GM12801 (cell line): Measurements from ENCODE around the gene CASK.

ENCODE experiments used
- TF ChIP-seq, protein P1 (sequence below): IDR thresholded peaks from one replicate; pipeline ENCODE4 v1.5.1; 2011; ENCODE audit warnings: control low read depth; ENCODE audit not compliant: insufficient read length; ENCODE audit errors: extremely low read depth

The CASK gene

DNA sequence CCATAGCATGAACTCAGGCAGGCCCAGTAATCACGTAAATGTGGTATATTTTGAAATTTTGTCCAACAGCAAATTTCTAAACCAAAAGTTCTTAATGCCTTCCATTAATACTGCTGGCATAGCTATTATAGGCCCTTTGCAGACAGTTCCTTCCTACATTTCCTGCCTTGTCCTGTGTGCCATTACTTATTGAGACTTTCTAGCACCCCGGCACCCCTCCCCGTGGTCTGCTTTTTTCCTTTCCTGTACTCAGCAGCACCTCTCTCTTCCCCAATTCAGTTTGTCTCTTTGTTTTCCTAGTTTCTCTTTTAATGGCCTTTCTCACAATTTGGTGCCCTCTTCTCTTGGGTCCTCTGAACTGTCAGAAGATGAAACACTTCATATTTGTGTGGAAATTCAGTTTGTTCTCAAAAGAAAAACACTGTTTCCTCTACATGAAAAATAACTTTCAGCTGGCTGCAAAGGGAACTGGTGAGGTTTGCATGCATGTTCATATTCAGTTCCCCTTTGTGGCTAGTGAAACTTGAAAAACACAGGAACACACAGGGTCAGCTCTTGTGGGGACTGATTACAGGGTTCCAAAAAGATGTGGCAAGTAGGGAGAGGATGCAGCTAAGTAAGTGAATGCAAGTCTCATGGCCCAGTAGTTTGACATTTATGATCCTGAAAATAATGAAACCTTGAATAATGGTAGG lies 217.5 kb downstream of the CASK start:
- TF ChIP-seq, protein P1, sequence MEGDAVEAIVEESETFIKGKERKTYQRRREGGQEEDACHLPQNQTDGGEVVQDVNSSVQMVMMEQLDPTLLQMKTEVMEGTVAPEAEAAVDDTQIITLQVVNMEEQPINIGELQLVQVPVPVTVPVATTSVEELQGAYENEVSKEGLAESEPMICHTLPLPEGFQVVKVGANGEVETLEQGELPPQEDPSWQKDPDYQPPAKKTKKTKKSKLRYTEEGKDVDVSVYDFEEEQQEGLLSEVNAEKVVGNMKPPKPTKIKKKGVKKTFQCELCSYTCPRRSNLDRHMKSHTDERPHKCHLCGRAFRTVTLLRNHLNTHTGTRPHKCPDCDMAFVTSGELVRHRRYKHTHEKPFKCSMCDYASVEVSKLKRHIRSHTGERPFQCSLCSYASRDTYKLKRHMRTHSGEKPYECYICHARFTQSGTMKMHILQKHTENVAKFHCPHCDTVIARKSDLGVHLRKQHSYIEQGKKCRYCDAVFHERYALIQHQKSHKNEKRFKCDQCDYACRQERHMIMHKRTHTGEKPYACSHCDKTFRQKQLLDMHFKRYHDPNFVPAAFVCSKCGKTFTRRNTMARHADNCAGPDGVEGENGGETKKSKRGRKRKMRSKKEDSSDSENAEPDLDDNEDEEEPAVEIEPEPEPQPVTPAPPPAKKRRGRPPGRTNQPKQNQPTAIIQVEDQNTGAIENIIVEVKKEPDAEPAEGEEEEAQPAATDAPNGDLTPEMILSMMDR, result no peak

DNA sequence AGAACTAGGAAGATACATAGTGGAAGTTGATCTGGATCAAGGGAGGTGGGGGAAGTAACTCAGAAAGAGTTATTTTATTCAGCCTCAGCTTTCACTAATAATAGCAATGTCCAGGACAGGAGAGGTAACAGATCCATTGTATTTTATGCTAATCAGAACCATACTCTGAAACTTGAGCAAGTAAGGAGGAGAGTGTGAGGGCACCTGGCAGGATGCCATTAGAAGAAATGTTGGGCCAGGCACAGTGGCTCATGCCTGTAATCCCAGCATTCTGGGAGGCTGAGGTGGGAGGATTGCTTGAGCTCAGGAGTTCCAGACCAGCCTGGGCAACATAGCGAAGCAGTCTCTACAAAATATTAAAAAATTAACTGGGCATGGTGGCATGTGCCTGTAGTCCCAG lies 218.3 kb downstream of the CASK start:
- TF ChIP-seq, protein P1, result no peak

DNA sequence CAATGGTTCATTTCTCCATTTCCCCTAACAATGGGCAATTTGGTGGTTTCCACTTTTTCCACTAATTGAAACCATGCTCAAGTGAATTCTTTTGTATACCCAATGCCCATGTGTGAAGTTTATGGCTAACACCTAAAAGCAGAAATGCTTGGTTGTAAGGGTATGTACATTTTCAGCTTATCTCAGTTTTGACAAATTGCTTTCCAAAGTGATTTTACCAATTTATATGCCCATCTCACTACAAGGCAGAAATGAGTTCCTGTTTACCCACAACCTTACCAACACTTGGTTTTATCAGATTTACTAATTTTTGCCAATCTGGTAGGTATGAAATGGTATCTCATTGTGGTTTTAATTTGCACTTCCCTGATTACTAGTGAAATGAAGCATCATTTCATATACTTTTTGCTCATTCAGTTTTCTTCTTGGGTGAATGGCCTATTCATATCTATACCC lies 219.8 kb downstream of the CASK start:
- TF ChIP-seq, protein P1, result no peak

DNA sequence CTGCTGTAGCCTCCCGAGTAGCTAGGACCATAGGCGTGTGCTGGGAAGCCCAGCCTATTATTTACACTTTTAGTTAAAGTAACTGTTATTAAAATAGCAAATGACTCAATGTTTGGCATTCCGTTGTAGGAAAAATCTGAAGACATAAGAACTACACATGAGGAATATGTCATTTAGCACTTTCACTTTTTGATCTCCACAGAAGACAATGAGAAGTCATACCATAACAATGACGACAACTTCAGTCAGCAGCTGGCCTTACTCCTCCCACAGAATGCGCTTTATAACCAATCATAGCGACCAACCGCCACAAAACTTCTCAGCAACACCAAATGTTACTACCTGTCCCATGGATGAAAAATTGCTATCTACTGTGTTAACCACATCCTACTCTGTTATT lies 227.9 kb downstream of the CASK start:
- TF ChIP-seq, protein P1, result no peak

DNA sequence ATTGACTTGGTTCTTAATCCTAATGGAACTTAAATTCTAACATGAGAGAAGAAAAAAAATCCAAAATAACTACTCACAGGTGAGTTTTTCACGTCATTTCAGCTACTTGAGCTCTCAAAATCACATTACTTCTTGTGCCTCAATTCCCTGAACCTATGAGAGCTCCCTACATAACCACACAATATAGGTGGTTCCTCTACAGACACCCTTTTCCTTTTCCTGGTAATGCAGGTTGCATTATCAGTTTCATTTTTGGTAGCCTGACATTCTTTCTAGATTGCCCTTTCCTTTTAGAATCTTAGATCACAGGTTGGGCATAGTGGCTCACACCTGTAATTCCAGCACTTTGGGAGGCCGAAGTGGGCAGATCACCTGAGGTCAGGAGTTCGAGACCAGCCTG lies 230.3 kb downstream of the CASK start:
- TF ChIP-seq, protein P1, result no peak

DNA sequence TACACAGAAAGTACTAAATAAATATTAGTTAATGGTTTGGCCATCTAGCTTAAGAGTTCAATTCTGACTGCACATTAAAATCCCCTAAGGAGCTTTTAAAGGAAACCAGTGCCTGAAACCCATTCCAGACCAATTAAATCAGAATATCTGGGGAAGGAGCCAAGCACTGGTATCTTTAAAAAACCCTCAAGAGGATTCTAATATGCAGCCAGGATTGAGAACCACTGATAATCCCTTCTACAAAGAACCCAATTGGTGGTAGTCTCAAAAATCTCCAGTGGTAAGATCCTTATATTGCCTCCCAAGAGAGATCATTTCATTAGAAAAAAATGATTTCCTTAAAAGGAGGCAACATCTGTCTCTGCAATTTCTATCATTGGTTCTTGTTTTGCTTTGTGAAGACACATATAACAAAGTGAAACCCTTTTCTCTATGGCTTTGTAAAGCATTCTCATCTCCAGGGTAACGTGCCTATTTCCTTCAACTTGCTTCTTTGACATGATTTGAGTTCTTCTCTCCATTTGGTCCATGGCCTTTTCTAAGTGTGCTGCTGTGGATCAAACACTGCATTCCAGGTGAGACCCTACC lies 231.1 kb downstream of the CASK start:
- TF ChIP-seq, protein P1, result no peak

DNA sequence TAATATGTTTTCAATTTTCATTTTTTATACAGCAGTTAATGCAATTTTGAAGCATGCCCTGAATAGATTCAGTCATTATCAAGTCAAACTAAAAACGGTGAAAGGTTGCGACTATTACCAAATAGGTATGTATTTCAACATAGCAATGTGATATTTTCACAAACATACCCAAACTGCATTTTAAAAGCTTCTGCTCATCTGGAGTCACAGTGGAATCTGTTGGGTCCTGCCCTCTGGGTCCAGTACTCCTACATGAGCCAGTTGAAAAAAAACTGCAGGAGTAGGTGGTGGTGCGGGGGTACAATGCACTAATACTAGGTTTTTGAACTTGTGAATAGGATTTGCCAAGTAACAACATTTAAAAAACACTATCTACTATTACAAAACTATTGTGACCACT lies 233.6 kb downstream of the CASK start:
- TF ChIP-seq, protein P1, result no peak
